ENCODE results near the gene SRA1.
"Not testable (repeated sequence)": the region's sequence is repeated elsewhere in the genome, so short reads cannot be mapped to it uniquely, and the experiment has no call there.

SRA1 gene

GRCh38 chr5:140591747-140592372, 34.6 kb upstream of the SRA1 start:
- DNase-seq (ENCODE audit: extremely low read depth, insufficient read length) = no peak
- Histone ChIP-seq H3K36me3 (ENCODE audit: control insufficient read depth, insufficient read depth, low read length) (no peaks in the 10 kb centered on the region), H3K4me3 (replicated peaks; ENCODE audit: low read depth, low read length) (no peak overlapping the region), H3K27me3 (replicated peaks; ENCODE audit: control insufficient read depth, insufficient read depth, low read length) (no peaks in the 10 kb centered on the region)
- no peak for TF ChIP-seq CTCF (IDR thresholded peaks at IDR 0.05; ENCODE audit: insufficient read depth, low read length, poor library complexity, severe bottlenecking)

GRCh38 chr5:140590861-140591260, 33.6 kb upstream of the SRA1 start:
- DNase-seq (ENCODE audit: extremely low read depth, insufficient read length) = no peak
- TF ChIP-seq CTCF (IDR thresholded peaks at IDR 0.05; ENCODE audit: insufficient read depth, low read length, poor library complexity, severe bottlenecking) = no peak
- Histone ChIP-seq H3K4me3 (replicated peaks; ENCODE audit: low read depth, low read length) (no peak overlapping the region), H3K27me3 (replicated peaks; ENCODE audit: control insufficient read depth, insufficient read depth, low read length) (no peaks in the 10 kb centered on the region), H3K36me3 (ENCODE audit: control insufficient read depth, insufficient read depth, low read length) (no peaks in the 10 kb centered on the region)

- no peak for TF ChIP-seq CTCF (IDR thresholded peaks at IDR 0.05; ENCODE audit: insufficient read depth, low read length, poor library complexity, severe bottlenecking)
- H3K36me3 ChIP-seq (ENCODE audit: control insufficient read depth, insufficient read depth, low read length) = no peaks in the 10 kb centered on the region
- H3K4me3 ChIP-seq (replicated peaks; ENCODE audit: low read depth, low read length) = no peak overlapping the region
- H3K27me3 ChIP-seq (replicated peaks; ENCODE audit: control insufficient read depth, insufficient read depth, low read length) = no peaks in the 10 kb centered on the region
- DNase-seq (ENCODE audit: extremely low read depth, insufficient read length) = no peak
Measured at GRCh38 chr5:140588311-140589070, 31.2 kb upstream of the SRA1 start.

GRCh38 chr5:140587495-140587894, 30.2 kb upstream of the SRA1 start:
- no peaks in the 10 kb centered on the region for H3K27me3 ChIP-seq (replicated peaks; ENCODE audit: control insufficient read depth, insufficient read depth, low read length)
- H3K36me3 ChIP-seq (ENCODE audit: control insufficient read depth, insufficient read depth, low read length) = no peaks in the 10 kb centered on the region
- no peak overlapping the region for H3K4me3 ChIP-seq (replicated peaks; ENCODE audit: low read depth, low read length)
- no peak for DNase-seq (ENCODE audit: extremely low read depth, insufficient read length)
- TF ChIP-seq CTCF (IDR thresholded peaks at IDR 0.05; ENCODE audit: insufficient read depth, low read length, poor library complexity, severe bottlenecking) = no peak

GRCh38 chr5:140579188-140579747, 22.0 kb upstream of the SRA1 start:
- H3K36me3 ChIP-seq (ENCODE audit: control insufficient read depth, insufficient read depth, low read length); H3K4me3 ChIP-seq (replicated peaks; ENCODE audit: low read depth, low read length); DNase-seq (ENCODE audit: extremely low read depth, insufficient read length); H3K27me3 ChIP-seq (replicated peaks; ENCODE audit: control insufficient read depth, insufficient read depth, low read length): not testable (repeated sequence)

GRCh38 chr5:140576776-140577201, 19.5 kb upstream of the SRA1 start:
- H3K36me3 ChIP-seq (ENCODE audit: control insufficient read depth, insufficient read depth, low read length) = no peaks in the 10 kb centered on the region; the same call in 1 of the 2 replicates
- no peak for DNase-seq (ENCODE audit: extremely low read depth, insufficient read length)
- H3K27me3 ChIP-seq (replicated peaks; ENCODE audit: control insufficient read depth, insufficient read depth, low read length) = no peaks in the 10 kb centered on the region
- TF ChIP-seq CTCF (IDR thresholded peaks at IDR 0.05; ENCODE audit: insufficient read depth, low read length, poor library complexity, severe bottlenecking) = no peak
- no peak overlapping the region for H3K4me3 ChIP-seq (replicated peaks; ENCODE audit: low read depth, low read length)

Measured in GM06990 (cell line).